Neural cell (in vitro differentiated cells): ENCODE measurements around the gene CYP26B1. TPM values are rescaled to one million over a fixed set of nuclear protein-coding genes. Genes with fewer than 3 reads are reported as not detected.

Experiments used
- H2AFZ ChIP-seq: fragments of 200-600, 300-800 bp; sonication (generic), shearing (Covaris generic); 2 replicates; pipeline ENCODE4 v1.6.0; 2014; ENCODE audit warnings: low read depth, mild to moderate bottlenecking, antibody characterized with exemption, low read length, moderate library complexity
- H3F3A ChIP-seq: fragments of 200-600 bp; shearing (Covaris generic); 2 replicates; pipeline ENCODE4 v1.6.1; 2016; ENCODE audit warnings: mild to moderate bottlenecking, moderate library complexity, mixed read lengths, antibody characterized with exemption, low read length; ENCODE audit not compliant: insufficient read depth, poor library complexity, severe bottlenecking
- H3K27ac ChIP-seq: fragments of 200-600, 300-800 bp; sonication (generic), shearing (Covaris generic); 2 replicates; pipeline ENCODE4 v1.5.1; 2014; ENCODE audit warnings: mild to moderate bottlenecking, low read length, moderate library complexity
- H3K27me3 ChIP-seq: fragments of 300-800, 200-600 bp; sonication (generic), shearing (Covaris generic); 2 replicates; pipeline ENCODE4 v1.6.0; 2014; ENCODE audit warnings: mild to moderate bottlenecking, low read depth, low read length, moderate library complexity; ENCODE audit not compliant: insufficient read depth
- H3K36me3 ChIP-seq: fragments of 300-800, 200-600 bp; sonication (generic), shearing (Covaris generic); 2 replicates; pipeline ENCODE4 v1.5.1; 2014; ENCODE audit warnings: mild to moderate bottlenecking, antibody characterized with exemption, low read length, moderate library complexity; ENCODE audit not compliant: insufficient read depth
- H3K4me2 ChIP-seq: fragments of 300-800, 200-600 bp; sonication (generic), shearing (Covaris generic); 2 replicates; pipeline ENCODE4 v1.6.0; 2014; ENCODE audit warnings: mild to moderate bottlenecking, low read length
- H3K4me3 ChIP-seq: fragments of 300-800, 200-600 bp; sonication (generic), shearing (Covaris generic); 2 replicates; pipeline ENCODE4 v1.5.1; 2014; ENCODE audit warnings: mild to moderate bottlenecking, low read length, moderate library complexity
- H3K79me2 ChIP-seq: fragments of 200-600 bp; shearing (Covaris generic); replicated peaks from 2 replicates; pipeline ENCODE4 v1.6.0; 2014; ENCODE audit warnings: mild to moderate bottlenecking, low read length, moderate library complexity; ENCODE audit not compliant: insufficient read depth
- H3K9ac ChIP-seq: fragments of 300-800, 200-600 bp; sonication (generic), shearing (Covaris generic); 2 replicates; pipeline ENCODE4 v1.6.1; 2016; ENCODE audit warnings: mild to moderate bottlenecking, low read length, mixed read lengths
- H3K9me2 ChIP-seq: fragments of 200-600 bp; shearing (Covaris generic); 2 replicates; pipeline ENCODE4 v1.6.1; 2016; ENCODE audit warnings: mild to moderate bottlenecking, low read length, mixed read lengths; ENCODE audit not compliant: insufficient read depth
- H3K9me3 ChIP-seq: fragments of 200-600, 300-800 bp; sonication (generic), shearing (Covaris generic); 2 replicates; pipeline ENCODE4 v1.6.1; 2016; ENCODE audit warnings: mild to moderate bottlenecking, mixed run types, low read length, moderate library complexity, mixed read lengths
- H4K20me1 ChIP-seq: fragments of 200-600 bp; shearing (Covaris generic); 2 replicates; pipeline ENCODE4 v1.6.1; 2016; ENCODE audit warnings: mild to moderate bottlenecking, mixed run types; ENCODE audit not compliant: insufficient read depth
- EP300 ChIP-seq: fragments of 450-650 bp; conservative IDR thresholded peaks from 2 replicates; pipeline ENCODE4 v1.6.1; 2014; ENCODE audit warnings: antibody characterized with exemption, mild to moderate bottlenecking, moderate library complexity; ENCODE audit not compliant: poor library complexity, severe bottlenecking
- EZH2 ChIP-seq: fragments of 200-600, 300-800 bp; shearing (Covaris generic), sonication (generic); IDR thresholded peaks from 2 replicates; pipeline ENCODE4 v1.6.1; 2014; ENCODE audit warnings: antibody characterized with exemption, low read length, borderline replicate concordance, mild to moderate bottlenecking; ENCODE audit not compliant: insufficient read depth, poor library complexity, severe bottlenecking
- MXI1 ChIP-seq: fragments of 450-650 bp; conservative IDR thresholded peaks from 2 replicates; pipeline ENCODE4 v1.6.1; 2014; ENCODE audit warnings: antibody characterized with exemption, mild to moderate bottlenecking; ENCODE audit not compliant: poor library complexity, severe bottlenecking
- POLR2AphosphoS5 ChIP-seq: IDR thresholded peaks from 2 replicates; pipeline ENCODE4 v1.6.1; 2012
- RAD21 ChIP-seq: fragments of 450-650 bp; conservative IDR thresholded peaks from 2 replicates; pipeline ENCODE4 v1.6.1; 2014; ENCODE audit warnings: antibody characterized with exemption, mild to moderate bottlenecking, moderate library complexity
- SMC3 ChIP-seq: fragments of 450-650 bp; conservative IDR thresholded peaks from 2 replicates; pipeline ENCODE4 v1.6.1; 2014; ENCODE audit warnings: antibody characterized with exemption, mild to moderate bottlenecking, moderate library complexity; ENCODE audit not compliant: poor library complexity
- TAF1 ChIP-seq: IDR thresholded peaks from 2 replicates; pipeline ENCODE4 v1.6.1; 2012; ENCODE audit warnings: low read depth
- polyA plus RNA-seq: library from polyadenylated mRNA; depleted of rRNA; stranded (reverse); fragments of >200 nt; gene quantifications from 2 replicates; pipeline ENCODE4 v1.2.3, GENCODE V29; 2014
- TF ChIP-seq, protein P1 (sequence below): fragments of 450-650 bp; IDR thresholded peaks from 2 replicates; pipeline ENCODE4 v1.5.1; 2014; ENCODE audit warnings: antibody characterized with exemption, mild to moderate bottlenecking, moderate library complexity; ENCODE audit not compliant: poor library complexity, severe bottlenecking
- TF ChIP-seq, protein P2 (sequence below): IDR thresholded peaks from 2 replicates; pipeline ENCODE4 v1.6.1; 2012; ENCODE audit warnings: borderline replicate concordance

Gene CYP26B1
- polyA plus RNA-seq, 1 donor from 2014 or later: 0.83 TPM

DNA sequence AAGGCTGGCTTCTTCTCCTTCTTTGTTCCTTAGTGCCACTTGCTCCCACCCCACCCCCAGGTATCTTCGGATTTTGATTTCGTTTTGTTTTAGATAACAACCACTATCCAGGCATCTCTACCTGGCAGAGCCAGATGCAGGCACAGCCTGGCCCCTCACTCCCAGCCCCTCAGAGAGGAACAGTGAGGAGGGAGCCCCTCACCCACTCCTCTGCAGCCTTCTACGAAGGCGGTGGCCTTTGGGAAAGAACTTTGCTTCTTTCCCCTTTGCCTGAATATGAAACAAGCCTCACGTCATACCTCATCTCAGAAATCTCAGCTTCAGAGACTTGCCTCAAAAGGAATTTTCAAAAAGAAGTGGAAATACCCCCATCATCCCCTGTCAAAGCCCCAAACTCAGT, 6.3 kb upstream of the CYP26B1 start:
- TF ChIP-seq POLR2AphosphoS5 (no peak), SMC3 (no peak), RAD21 (no peak), TAF1 (no peak), MXI1 (no peak), EP300 (no peak), EZH2 (no peak)
- TF ChIP-seq, protein P1, sequence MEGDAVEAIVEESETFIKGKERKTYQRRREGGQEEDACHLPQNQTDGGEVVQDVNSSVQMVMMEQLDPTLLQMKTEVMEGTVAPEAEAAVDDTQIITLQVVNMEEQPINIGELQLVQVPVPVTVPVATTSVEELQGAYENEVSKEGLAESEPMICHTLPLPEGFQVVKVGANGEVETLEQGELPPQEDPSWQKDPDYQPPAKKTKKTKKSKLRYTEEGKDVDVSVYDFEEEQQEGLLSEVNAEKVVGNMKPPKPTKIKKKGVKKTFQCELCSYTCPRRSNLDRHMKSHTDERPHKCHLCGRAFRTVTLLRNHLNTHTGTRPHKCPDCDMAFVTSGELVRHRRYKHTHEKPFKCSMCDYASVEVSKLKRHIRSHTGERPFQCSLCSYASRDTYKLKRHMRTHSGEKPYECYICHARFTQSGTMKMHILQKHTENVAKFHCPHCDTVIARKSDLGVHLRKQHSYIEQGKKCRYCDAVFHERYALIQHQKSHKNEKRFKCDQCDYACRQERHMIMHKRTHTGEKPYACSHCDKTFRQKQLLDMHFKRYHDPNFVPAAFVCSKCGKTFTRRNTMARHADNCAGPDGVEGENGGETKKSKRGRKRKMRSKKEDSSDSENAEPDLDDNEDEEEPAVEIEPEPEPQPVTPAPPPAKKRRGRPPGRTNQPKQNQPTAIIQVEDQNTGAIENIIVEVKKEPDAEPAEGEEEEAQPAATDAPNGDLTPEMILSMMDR: no peak
- TF ChIP-seq, protein P2, sequence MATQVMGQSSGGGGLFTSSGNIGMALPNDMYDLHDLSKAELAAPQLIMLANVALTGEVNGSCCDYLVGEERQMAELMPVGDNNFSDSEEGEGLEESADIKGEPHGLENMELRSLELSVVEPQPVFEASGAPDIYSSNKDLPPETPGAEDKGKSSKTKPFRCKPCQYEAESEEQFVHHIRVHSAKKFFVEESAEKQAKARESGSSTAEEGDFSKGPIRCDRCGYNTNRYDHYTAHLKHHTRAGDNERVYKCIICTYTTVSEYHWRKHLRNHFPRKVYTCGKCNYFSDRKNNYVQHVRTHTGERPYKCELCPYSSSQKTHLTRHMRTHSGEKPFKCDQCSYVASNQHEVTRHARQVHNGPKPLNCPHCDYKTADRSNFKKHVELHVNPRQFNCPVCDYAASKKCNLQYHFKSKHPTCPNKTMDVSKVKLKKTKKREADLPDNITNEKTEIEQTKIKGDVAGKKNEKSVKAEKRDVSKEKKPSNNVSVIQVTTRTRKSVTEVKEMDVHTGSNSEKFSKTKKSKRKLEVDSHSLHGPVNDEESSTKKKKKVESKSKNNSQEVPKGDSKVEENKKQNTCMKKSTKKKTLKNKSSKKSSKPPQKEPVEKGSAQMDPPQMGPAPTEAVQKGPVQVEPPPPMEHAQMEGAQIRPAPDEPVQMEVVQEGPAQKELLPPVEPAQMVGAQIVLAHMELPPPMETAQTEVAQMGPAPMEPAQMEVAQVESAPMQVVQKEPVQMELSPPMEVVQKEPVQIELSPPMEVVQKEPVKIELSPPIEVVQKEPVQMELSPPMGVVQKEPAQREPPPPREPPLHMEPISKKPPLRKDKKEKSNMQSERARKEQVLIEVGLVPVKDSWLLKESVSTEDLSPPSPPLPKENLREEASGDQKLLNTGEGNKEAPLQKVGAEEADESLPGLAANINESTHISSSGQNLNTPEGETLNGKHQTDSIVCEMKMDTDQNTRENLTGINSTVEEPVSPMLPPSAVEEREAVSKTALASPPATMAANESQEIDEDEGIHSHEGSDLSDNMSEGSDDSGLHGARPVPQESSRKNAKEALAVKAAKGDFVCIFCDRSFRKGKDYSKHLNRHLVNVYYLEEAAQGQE: no peak
- Histone ChIP-seq H3K36me3 (no peaks in the 10 kb centered on the region), H3K9me2 (no peaks in the 10 kb centered on the region), H3F3A (no peaks in the 10 kb centered on the region), H3K27ac (no peak overlapping the region), H3K4me2 (no peak overlapping the region), H3K27me3 (peaks cover 23% of the 10 kb centered on the region), H3K4me3 (no peak overlapping the region), H3K9ac (no peak overlapping the region), H2AFZ (no peak overlapping the region), H3K79me2 (no peaks in the 10 kb centered on the region), H4K20me1 (no peaks in the 10 kb centered on the region), H3K9me3 (no peaks in the 10 kb centered on the region)

DNA sequence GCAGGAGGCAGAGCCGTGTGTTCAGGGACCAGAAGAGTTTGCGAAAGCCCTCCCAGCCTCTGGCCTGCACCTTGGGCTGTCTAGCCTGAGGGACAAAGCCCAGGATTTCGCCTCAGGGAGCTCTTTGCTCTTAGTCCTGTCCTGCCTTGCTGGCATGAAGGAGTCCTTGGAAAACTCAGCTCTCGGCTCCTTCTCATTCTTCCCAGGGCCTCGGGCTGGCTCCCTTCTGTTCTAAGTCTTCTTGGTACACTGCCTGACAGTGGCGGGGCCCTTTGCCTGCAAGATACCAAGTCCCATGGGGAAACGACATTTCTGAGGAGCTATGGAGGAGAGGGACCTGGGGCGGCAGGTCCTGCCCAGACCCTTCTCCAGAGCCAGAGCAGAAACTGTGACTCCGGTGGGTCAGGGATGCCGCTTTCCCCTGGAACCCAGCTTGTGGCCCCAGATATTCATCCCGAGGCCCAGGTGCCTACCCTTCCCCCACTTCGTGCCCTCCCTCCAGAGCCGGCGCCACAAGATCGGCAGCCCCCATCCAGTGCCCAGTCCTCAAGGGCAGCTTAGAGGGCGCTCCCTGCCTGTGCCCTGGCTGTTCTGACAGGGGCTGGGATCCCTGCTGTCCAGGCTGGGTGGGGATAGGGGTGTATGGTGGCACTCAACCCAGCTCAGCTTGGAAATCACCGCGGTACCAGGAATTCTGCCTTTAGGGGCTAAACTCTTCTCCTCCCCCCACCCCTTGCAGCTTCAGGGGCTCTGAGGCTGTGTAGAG, 5.5 kb upstream of the CYP26B1 start:
- Histone ChIP-seq H3K27me3 (peaks cover 28% of the 10 kb centered on the region), H3K4me3 (no peak overlapping the region), H4K20me1 (no peaks in the 10 kb centered on the region), H3K36me3 (no peaks in the 10 kb centered on the region), H3K9me3 (no peaks in the 10 kb centered on the region), H3F3A (no peaks in the 10 kb centered on the region), H2AFZ (no peak overlapping the region), H3K79me2 (no peaks in the 10 kb centered on the region), H3K4me2 (no peak overlapping the region), H3K9me2 (no peaks in the 10 kb centered on the region), H3K27ac (no peak overlapping the region), H3K9ac (no peak overlapping the region)
- TF ChIP-seq RAD21: no peak
- TF ChIP-seq TAF1: no peak
- no peak for TF ChIP-seq MXI1
- no peak for TF ChIP-seq SMC3
- TF ChIP-seq EZH2: no peak
- TF ChIP-seq, protein P2: no peak
- no peak for TF ChIP-seq POLR2AphosphoS5
- TF ChIP-seq, protein P1: no peak
